Gastrocnemius medialis (tissue), 4 donors: ENCODE measurements around the gene USH1G.

ENCODE experiments used
- CTCF ChIP-seq, 5 experiments: fragments of 450-650 bp in 3 of 5; fragments of 200-600 bp in 2 of 5; sonication (generic) in 2 of 5; IDR thresholded peaks in 4 of 5; conservative IDR thresholded peaks in 1 of 5; 1 replicate in 4 of 5; 2 replicates in 1 of 5; pipeline ENCODE4 v1.5.1; 2016 to 2019; ENCODE audit warnings: antibody characterized with exemption in 5 of 5, mild to moderate bottlenecking in 3 of 5, moderate library complexity in 3 of 5
- POLR2A ChIP-seq, 2 donors: fragments of 450-650 bp; IDR thresholded peaks; one replicate each; pipeline ENCODE4 v1.6.1; 2017; ENCODE audit warnings: antibody characterized with exemption in 2 of 2, mild to moderate bottlenecking in 2 of 2, moderate library complexity in 2 of 2

GRCh38 chr17:74875155-74875976 lies 47.7 kb downstream of the USH1G start:
- TF ChIP-seq CTCF (IDR thresholded peaks at IDR 0.05 in 4 of 5, conservative IDR thresholded peaks at IDR 0.05 in 1 of 5), result no peak
- no peak for TF ChIP-seq POLR2A (IDR thresholded peaks at IDR 0.05)
